Epithelial cell of esophagus (primary cell): ENCODE results near the gene ACKR2.
"Not testable (repeated sequence)": the region's sequence is repeated elsewhere in the genome, so short reads cannot be mapped to it uniquely, and the experiment has no call there.

Source experiments
- DNase-seq: peaks from one replicate; pipeline ENCODE4 v3.0.0; 2010; ENCODE audit warnings: low read depth
- H3K4me3 ChIP-seq: 2 replicates; pipeline ENCODE4 v1.5.1; 2011; ENCODE audit warnings: mild to moderate bottlenecking, low read length, control low read depth
- TF ChIP-seq, protein P1 (sequence below): IDR thresholded peaks from 2 replicates; pipeline ENCODE4 v1.5.1; 2011; ENCODE audit warnings: low read depth, mild to moderate bottlenecking, low read length, control low read depth, inconsistent platforms; ENCODE audit not compliant: insufficient read depth; ENCODE audit errors: missing control alignments

ACKR2 gene

DNA sequence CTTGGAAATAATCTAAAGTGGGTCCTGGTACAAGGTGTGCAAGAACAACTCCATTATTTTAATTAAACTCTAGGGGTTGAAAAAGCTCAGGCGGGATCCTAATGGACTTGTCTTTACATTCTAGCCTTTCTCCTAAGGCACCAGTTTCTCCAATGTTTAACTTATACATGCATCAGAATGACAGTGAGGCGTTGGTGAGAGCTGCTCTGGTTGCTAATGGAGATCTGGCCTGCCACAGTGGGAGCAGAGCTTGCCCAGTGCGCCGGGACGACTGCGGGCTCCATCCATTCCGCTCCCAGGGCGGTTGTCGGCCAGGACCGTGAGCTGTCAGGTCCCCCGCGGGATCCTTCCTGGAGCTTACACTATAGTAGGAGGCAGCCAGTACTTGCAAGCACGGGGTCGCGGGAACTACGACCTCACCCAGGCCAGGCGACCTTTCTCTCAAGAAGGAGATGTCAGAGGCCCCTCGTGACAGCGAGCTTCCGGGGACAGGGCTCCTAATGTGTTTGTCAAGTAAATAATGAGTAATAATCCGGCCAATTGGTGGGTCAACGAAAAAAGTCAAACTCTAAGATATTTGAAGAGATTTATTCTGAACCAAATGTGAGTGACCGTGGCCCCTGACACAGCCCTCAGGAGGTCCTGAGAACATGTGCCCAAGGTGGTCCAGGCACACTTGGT is 4.0 kb upstream of the ACKR2 start:
- DNase-seq: peak; percentile 19
- TF ChIP-seq, protein P1, sequence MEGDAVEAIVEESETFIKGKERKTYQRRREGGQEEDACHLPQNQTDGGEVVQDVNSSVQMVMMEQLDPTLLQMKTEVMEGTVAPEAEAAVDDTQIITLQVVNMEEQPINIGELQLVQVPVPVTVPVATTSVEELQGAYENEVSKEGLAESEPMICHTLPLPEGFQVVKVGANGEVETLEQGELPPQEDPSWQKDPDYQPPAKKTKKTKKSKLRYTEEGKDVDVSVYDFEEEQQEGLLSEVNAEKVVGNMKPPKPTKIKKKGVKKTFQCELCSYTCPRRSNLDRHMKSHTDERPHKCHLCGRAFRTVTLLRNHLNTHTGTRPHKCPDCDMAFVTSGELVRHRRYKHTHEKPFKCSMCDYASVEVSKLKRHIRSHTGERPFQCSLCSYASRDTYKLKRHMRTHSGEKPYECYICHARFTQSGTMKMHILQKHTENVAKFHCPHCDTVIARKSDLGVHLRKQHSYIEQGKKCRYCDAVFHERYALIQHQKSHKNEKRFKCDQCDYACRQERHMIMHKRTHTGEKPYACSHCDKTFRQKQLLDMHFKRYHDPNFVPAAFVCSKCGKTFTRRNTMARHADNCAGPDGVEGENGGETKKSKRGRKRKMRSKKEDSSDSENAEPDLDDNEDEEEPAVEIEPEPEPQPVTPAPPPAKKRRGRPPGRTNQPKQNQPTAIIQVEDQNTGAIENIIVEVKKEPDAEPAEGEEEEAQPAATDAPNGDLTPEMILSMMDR: no peak
- H3K4me3 ChIP-seq: peak overlapping the region; percentile 95

DNA sequence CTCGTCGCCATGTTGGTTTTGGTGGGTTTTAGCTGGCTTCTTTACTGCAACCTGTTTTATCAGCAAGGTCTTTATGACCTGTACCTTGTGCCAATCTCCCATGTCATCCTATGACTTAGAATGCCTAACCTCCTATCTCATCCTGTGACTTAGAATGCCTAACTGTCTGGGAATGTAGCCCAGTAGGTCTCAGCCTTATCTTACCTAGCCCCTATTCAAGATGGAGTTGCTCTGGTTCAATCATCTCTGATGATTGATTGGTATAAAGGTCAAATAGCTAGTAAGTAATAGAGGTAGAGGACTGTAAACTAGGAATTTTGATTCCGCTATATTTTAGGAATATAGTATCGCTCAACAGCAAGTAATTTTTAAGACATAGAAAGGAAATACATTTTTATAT is 1.3 kb upstream of the ACKR2 start:
- DNase-seq: peak; percentile 56
- H3K4me3 ChIP-seq: no peak overlapping the region
- TF ChIP-seq, protein P1: no peak

DNA sequence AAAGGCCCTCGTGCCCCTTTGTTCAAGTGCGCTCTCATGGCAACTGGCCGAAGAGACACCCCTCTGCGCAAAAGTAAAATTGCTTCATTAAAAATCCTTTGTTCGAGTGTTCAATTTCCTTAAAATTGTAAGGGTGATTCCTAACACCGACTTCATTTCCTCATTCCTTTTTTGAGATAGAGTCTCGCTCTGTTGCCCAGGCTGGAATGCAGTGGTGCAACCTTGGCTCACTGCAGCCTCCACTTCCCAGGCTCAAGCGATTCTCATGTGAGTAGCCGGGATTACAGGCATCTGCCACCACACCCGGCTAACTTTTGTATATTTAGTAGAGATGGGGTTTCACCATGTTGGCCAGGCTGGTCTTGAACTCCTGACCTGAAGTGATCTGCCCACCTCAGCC is 1.5 kb downstream of the ACKR2 start:
- not testable (repeated sequence) for H3K4me3 ChIP-seq
- DNase-seq: peak; percentile 17

DNA sequence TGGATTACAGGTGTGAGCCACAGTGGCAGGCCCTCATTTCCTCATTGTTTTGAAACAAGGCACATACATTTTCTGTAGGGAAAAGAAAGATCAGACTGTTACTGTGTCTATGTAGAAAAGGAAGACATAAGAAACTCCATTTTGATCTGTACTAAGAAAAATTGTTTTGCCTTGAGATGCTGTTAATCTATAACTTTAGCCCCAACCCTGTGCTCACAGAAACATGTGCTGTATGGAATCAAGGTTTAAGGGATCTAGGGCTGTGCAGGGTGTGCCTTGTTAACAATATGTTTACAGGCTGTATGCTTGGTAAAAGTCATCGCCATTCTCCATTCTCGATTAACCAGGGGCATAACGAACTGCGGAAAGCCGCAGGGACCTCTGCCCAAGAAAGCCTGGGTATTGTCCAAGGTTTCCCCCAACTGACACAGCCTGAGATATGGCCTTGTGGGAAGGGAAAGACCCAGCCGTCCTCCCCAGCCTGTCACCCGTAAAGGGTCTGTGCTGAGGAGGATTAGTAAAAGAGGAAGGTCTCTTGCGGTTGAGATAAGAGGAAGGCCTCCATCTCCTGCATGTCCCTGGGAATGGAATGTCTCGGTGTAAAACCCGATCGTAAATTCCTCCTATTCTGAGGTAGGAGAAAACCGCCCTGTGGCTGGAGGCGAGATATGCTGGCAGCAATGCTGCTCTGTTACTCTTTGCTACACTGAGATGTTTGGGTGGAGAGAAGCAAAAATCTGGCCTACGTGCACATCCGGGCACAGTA is 2.1 kb downstream of the ACKR2 start:
- DNase-seq, H3K4me3 ChIP-seq: not testable (repeated sequence)

DNA sequence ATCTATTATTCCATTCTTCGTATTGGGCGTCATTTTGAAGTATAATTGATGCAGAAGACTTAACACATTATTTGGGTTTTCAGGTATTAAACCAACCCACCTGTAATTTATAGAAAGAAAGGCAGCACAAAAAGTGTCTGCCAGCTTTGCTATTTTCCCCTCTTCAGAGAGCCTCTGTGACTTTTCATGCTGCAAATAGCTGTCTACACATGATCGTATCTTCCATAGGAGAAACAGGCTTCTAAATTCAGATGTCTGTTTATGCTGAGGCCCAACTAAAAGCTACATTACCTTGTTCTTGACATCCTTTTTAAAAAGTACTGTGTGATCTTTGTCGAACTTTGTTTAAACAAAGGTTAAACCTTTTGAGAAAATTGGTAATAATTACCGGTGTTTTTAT is 5.0 kb downstream of the ACKR2 start:
- H3K4me3 ChIP-seq: no peak overlapping the region
- no peak for DNase-seq
- TF ChIP-seq, protein P1: no peak

DNA sequence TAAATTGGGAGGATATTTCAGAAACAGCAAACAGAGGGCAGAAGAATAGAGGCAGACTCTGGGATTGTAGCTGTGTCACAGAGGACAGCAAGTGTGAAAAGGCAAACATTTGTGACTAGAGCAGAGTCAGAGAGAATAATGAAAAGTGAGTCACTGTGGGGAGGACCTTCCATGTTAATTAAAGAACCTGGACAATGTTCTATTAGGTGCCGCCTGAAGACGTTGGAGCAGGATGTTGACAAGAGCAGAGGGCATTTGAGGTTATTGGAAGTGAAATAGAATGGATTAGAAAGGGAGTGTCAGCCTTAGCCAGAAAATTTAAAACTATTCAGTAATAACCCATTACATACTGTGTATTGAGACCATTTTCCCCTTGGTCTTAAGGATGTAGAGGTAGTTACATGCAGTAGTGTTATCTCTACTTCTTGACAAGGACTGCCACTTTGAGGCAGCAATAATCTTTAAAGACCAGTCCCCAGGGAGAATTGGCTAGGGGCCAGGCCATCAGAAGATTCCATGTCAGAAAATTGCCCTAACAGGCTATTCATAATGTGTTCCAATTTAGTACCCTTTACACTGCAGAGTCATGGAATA is 5.8 kb downstream of the ACKR2 start:
- TF ChIP-seq, protein P1: no peak

DNA sequence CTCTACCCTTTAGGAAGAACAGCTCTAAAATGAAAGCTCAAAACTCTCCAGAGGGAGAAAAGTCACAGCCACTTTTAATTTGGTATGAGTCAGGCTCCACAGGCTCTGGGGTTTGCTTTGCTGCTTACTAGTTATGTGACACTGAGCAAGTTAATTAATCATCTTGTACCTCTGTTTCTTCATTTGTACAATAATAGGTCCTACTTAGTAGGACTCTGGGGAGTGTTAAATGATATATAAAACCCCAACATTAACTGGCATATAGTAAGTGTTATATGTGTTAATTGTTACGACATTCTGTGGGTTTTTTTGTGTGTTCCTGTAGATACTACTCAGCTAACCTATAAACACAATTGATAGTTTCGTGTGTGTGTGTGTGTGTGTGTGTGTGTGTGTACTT is 6.6 kb downstream of the ACKR2 start:
- peak; percentile 49 for DNase-seq
- TF ChIP-seq, protein P1: no peak
- no peak overlapping the region for H3K4me3 ChIP-seq

More for the DNA sequence above, 5.8 kb downstream of the ACKR2 start:
- H3K4me3 ChIP-seq: no peak overlapping the region
- DNase-seq: peak; percentile 62
